ENCODE data around the gene BSCL2. TPM values are rescaled to one million over a fixed set of nuclear protein-coding genes. Genes with fewer than 3 reads are reported as not detected.
"Not testable (repeated sequence)": the region's sequence is repeated elsewhere in the genome, so short reads cannot be mapped to it uniquely, and the experiment has no call there.

The BSCL2 gene
- total RNA-seq, 1 experiment from 2014 or later: 79.1 TPM

GRCh38 chr11:62737196-62737595 is 30.0 kb upstream of the BSCL2 start:
- Histone ChIP-seq H3K27ac (ENCODE audit: low read length) (no peak overlapping the region), H3K9ac (ENCODE audit: low read length) (no peak overlapping the region), H3K36me3 (ENCODE audit: insufficient read depth, low read length) (peaks cover 24% of the 10 kb centered on the region)

GRCh38 chr11:62732830-62733229 is 25.6 kb upstream of the BSCL2 start:
- DNase-seq: peak; percentile 75
- Histone ChIP-seq H3K9ac (ENCODE audit: low read length) (no peak overlapping the region), H3K4me3 (ENCODE audit: low read length) (no peak overlapping the region), H3K27ac (ENCODE audit: low read length) (no peak overlapping the region), H3K4me1 (ENCODE audit: low read length) (peaks cover 10% of the 10 kb centered on the region), H3K79me2 (ENCODE audit: low read length) (peaks cover 33% of the 10 kb centered on the region), H2AFZ (ENCODE audit: low read length) (no peak overlapping the region), H3K27me3 (ENCODE audit: low read length) (no peaks in the 10 kb centered on the region), H3K36me3 (ENCODE audit: insufficient read depth, low read length) (peaks cover 15% of the 10 kb centered on the region; the same call in 1 of the 2 replicates), H4K20me1 (ENCODE audit: insufficient read depth, low read depth, low read length) (no peaks in the 10 kb centered on the region), H3K9me2 (replicated peaks; ENCODE audit: insufficient read depth, low read length) (no peaks in the 10 kb centered on the region), H3K4me2 (ENCODE audit: low read depth, low read length, poor library complexity, severe bottlenecking) (no peak overlapping the region), H3K9me3 (ENCODE audit: low read length) (no peaks in the 10 kb centered on the region)

More at GRCh38 chr11:62737196-62737595, 30.0 kb upstream of the BSCL2 start:
- Histone ChIP-seq H3K79me2 (ENCODE audit: low read length) (peaks cover 5% of the 10 kb centered on the region), H3K4me2 (ENCODE audit: low read depth, low read length, poor library complexity, severe bottlenecking) (no peak overlapping the region), H2AFZ (ENCODE audit: low read length) (no peak overlapping the region), H3K9me2 (replicated peaks; ENCODE audit: insufficient read depth, low read length) (no peaks in the 10 kb centered on the region), H3K9me3 (ENCODE audit: low read length) (no peaks in the 10 kb centered on the region), H3K4me3 (ENCODE audit: low read length) (no peak overlapping the region), H3K27me3 (ENCODE audit: low read length) (no peaks in the 10 kb centered on the region), H4K20me1 (ENCODE audit: insufficient read depth, low read depth, low read length) (no peaks in the 10 kb centered on the region), H3K4me1 (ENCODE audit: low read length) (no peaks in the 10 kb centered on the region)
- no peak for DNase-seq

DNA sequence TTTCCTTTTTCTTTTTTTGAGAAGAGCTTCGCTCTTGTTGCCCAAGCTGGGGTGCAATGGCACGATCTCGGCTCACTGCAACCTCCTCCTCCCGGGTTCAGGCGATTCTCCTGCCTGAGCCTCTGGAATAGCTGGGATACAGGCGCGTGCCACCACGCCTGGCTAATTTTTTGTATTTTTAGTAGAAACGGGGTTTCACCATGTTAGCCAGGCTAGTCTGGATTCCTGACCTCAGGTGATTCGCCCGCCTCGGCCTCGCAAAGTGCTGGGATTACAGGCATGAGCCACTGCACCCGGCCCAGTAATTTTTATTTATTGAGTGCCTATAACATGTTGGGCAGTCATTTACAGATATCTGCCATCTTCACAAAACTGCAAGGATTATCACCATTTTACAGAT is 22.9 kb upstream of the BSCL2 start:
- not testable (repeated sequence) for H3K27me3 ChIP-seq (ENCODE audit: low read length); DNase-seq; H3K27ac ChIP-seq (ENCODE audit: low read length); H3K9me2 ChIP-seq (replicated peaks; ENCODE audit: insufficient read depth, low read length); H2AFZ ChIP-seq (ENCODE audit: low read length); H3K9me3 ChIP-seq (ENCODE audit: low read length)
- Histone ChIP-seq H4K20me1 (ENCODE audit: insufficient read depth, low read depth, low read length) (peaks cover 15% of the 10 kb centered on the region), H3K79me2 (ENCODE audit: low read length) (peaks cover 50% of the 10 kb centered on the region), H3K4me1 (ENCODE audit: low read length) (peaks cover 16% of the 10 kb centered on the region), H3K4me3 (ENCODE audit: low read length) (peak overlapping the region; percentile 89), H3K36me3 (ENCODE audit: insufficient read depth, low read length) (peaks cover 17% of the 10 kb centered on the region), H3K9ac (ENCODE audit: low read length) (peak overlapping the region; percentile 90), H3K4me2 (ENCODE audit: low read depth, low read length, poor library complexity, severe bottlenecking) (peak overlapping the region; percentile 89)

GRCh38 chr11:62728171-62728988 is 21.2 kb upstream of the BSCL2 start, which contains the start of gene TTC9C:
TSS of gene TTC9C (plus strand) at chr11:62728486. CDS start at chr11:62728849, 363 bp downstream.
- DNase-seq: peak; percentile 93
- Histone ChIP-seq H4K20me1 (ENCODE audit: insufficient read depth, low read depth, low read length) (peaks cover 25% of the 10 kb centered on the region), H3K9me2 (replicated peaks; ENCODE audit: insufficient read depth, low read length) (no peaks in the 10 kb centered on the region), H3K4me2 (ENCODE audit: low read depth, low read length, poor library complexity, severe bottlenecking) (peak within 1 kb of the TSS; percentile 89), H3K27ac (ENCODE audit: low read length) (peak within 1 kb of the TSS; percentile 94), H3K4me3 (ENCODE audit: low read length) (peak within 1 kb of the TSS; percentile 89), H3K27me3 (ENCODE audit: low read length) (no peaks in the 10 kb centered on the region), H3K36me3 (ENCODE audit: insufficient read depth, low read length) (peaks cover 31% of the 10 kb centered on the region), H3K4me1 (ENCODE audit: low read length) (peaks cover 27% of the 10 kb centered on the region), H3K9me3 (ENCODE audit: low read length) (no peaks in the 10 kb centered on the region), H3K79me2 (ENCODE audit: low read length) (peaks cover 66% of the 10 kb centered on the region), H3K9ac (ENCODE audit: low read length) (peak within 1 kb of the TSS; percentile 90), H2AFZ (ENCODE audit: low read length) (peak within 1 kb of the TSS; percentile 68; the same call in 1 of the 2 replicates)

DNA sequence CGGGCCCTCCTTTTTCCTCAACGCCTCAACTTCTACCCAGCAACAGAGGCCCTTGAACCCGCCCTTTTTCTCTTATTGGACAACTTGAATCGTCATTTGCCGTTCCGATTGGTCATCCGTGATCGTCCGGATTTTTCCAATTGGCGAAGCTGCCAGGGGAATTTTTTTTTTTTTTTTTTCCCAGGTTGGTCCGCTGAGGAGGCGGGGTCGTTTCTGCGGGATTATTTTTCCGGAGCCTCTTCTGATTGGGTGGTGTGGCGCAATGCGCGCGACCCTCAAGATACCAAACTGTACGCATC is 20.6 kb upstream of the BSCL2 start:
- H3K27me3 ChIP-seq (ENCODE audit: low read length): no peaks in the 10 kb centered on the region

DNA sequence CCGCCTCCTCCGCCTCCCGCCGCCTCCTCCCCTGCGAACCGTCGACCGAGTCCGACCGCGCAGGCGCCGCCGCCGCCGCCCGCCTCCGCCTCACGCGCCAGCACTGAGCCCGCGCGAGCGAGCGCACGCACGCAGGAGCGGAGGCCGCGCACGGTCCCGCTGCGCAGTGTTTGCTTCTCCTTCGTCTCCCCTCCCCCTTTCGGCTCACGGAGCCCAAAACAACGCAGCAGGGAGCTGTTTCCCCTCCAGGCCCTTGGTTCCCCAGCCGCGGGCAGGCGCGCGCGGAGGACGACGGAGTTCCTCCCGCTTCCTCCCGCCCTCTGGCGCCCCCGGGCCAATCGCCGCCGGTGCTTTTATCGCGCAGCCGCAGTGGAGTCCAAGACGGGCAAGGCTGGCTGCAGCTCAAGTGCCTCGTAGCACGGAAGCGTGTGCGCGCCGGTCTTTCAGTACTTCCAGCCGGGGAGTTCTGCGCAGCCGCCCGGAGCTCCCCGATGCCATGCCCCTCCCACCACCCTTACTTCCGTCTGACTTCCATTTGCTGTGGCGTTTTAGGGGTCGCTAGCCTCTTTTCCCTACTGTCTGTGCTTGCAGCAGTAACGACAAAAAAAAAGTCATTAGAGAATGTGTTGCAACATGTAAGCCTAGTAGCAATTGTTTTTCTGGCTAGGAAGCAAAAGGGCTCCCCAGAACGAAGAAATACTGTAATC is 20.1 kb upstream of the BSCL2 start, which contains the start of gene HNRNPUL2:
HNRNPUL2 (minus strand) TSS at position 293 of the 707 bp plus-strand sequence. CDS start 301 bp downstream, outside the sequence.
- Histone ChIP-seq H4K20me1 (ENCODE audit: insufficient read depth, low read depth, low read length) (peaks cover 25% of the 10 kb centered on the region), H3K9ac (ENCODE audit: low read length) (peak within 1 kb of the TSS; percentile 90), H3K9me3 (ENCODE audit: low read length) (no peaks in the 10 kb centered on the region), H3K79me2 (ENCODE audit: low read length) (peaks cover 72% of the 10 kb centered on the region), H3K36me3 (ENCODE audit: insufficient read depth, low read length) (peaks cover 35% of the 10 kb centered on the region), H3K27ac (ENCODE audit: low read length) (peak within 1 kb of the TSS; percentile 94), H3K4me2 (ENCODE audit: low read depth, low read length, poor library complexity, severe bottlenecking) (peak within 1 kb of the TSS; percentile 89), H3K27me3 (ENCODE audit: low read length) (no peaks in the 10 kb centered on the region), H2AFZ (ENCODE audit: low read length) (peak within 1 kb of the TSS; percentile 68; the same call in 1 of the 2 replicates), H3K4me1 (ENCODE audit: low read length) (peaks cover 27% of the 10 kb centered on the region), H3K9me2 (replicated peaks; ENCODE audit: insufficient read depth, low read length) (no peaks in the 10 kb centered on the region), H3K4me3 (ENCODE audit: low read length) (peak within 1 kb of the TSS; percentile 89)
- DNase-seq: peak; percentile 100

More for the DNA sequence above, 20.6 kb upstream of the BSCL2 start:
- Histone ChIP-seq H4K20me1 (ENCODE audit: insufficient read depth, low read depth, low read length) (peaks cover 25% of the 10 kb centered on the region), H2AFZ (ENCODE audit: low read length) (peak overlapping the region; percentile 68; the same call in 1 of the 2 replicates), H3K9me2 (replicated peaks; ENCODE audit: insufficient read depth, low read length) (no peaks in the 10 kb centered on the region), H3K4me2 (ENCODE audit: low read depth, low read length, poor library complexity, severe bottlenecking) (peak overlapping the region; percentile 89), H3K79me2 (ENCODE audit: low read length) (peaks cover 67% of the 10 kb centered on the region), H3K4me3 (ENCODE audit: low read length) (peak overlapping the region; percentile 89), H3K4me1 (ENCODE audit: low read length) (peaks cover 27% of the 10 kb centered on the region), H3K9me3 (ENCODE audit: low read length) (no peaks in the 10 kb centered on the region), H3K9ac (ENCODE audit: low read length) (peak overlapping the region; percentile 90), H3K27ac (ENCODE audit: low read length) (peak overlapping the region; percentile 94), H3K36me3 (ENCODE audit: insufficient read depth, low read length) (peaks cover 30% of the 10 kb centered on the region)
- peak; percentile 99 for DNase-seq

GRCh38 chr11:62726915-62727164 is 19.6 kb upstream of the BSCL2 start:
- no peak for DNase-seq
- Histone ChIP-seq H3K79me2 (ENCODE audit: low read length) (peaks cover 77% of the 10 kb centered on the region), H4K20me1 (ENCODE audit: insufficient read depth, low read depth, low read length) (peaks cover 25% of the 10 kb centered on the region), H3K9ac (ENCODE audit: low read length) (peak overlapping the region; percentile 90), H3K9me3 (ENCODE audit: low read length) (no peaks in the 10 kb centered on the region), H3K4me2 (ENCODE audit: low read depth, low read length, poor library complexity, severe bottlenecking) (peak overlapping the region; percentile 89), H3K27ac (ENCODE audit: low read length) (peak overlapping the region; percentile 94), H3K9me2 (replicated peaks; ENCODE audit: insufficient read depth, low read length) (no peaks in the 10 kb centered on the region), H2AFZ (ENCODE audit: low read length) (no peak overlapping the region), H3K4me3 (ENCODE audit: low read length) (peak overlapping the region; percentile 89), H3K27me3 (ENCODE audit: low read length) (no peaks in the 10 kb centered on the region), H3K4me1 (ENCODE audit: low read length) (peaks cover 27% of the 10 kb centered on the region), H3K36me3 (ENCODE audit: insufficient read depth, low read length) (peaks cover 40% of the 10 kb centered on the region)

Data from Karpas-422 (cell line).